CD4-positive, alpha-beta T cell (primary cell): ENCODE measurements around the gene COL5A1. TPM values are rescaled to one million over a fixed set of nuclear protein-coding genes. Genes with fewer than 3 reads are reported as not detected.

Experiments used
- ATAC-seq: fragments of 200-7000 bp; cut with Tn5 transposase; one replicate; pipeline ENCODE4 v1.10.0; 2022; ENCODE audit warnings: mild to moderate bottlenecking; ENCODE audit not compliant: poor library complexity
- CTCF ChIA-PET: fragments of 350-600 bp; sonication (Branson Sonifier 250); formaldehyde crosslinking; loops from one replicate; lab custom pipeline; 2021; ENCODE audit warnings: antibody characterized with exemption, inconsistent platforms; lab: Charles Lee
- POLR2A ChIA-PET: fragments of 350-600 bp; sonication (Branson Sonifier 250); formaldehyde crosslinking; loops from one replicate; lab custom pipeline; 2021; ENCODE audit warnings: antibody characterized with exemption, inconsistent platforms; lab: Charles Lee
- DNase-seq, 14 experiments: peaks; one replicate each; pipeline ENCODE4 v3.0.0-alpha.2; 2013 to 2020; ENCODE audit warnings: mixed read lengths in 2 of 14
- H3K27ac ChIP-seq, 2 donors: one replicate each; pipeline versions ENCODE4 v1.5.1 to v1.7.0; 2013; ENCODE audit warnings: low read length in 2 of 2, low read depth in 1 of 2, mild to moderate bottlenecking in 1 of 2
- H3K27me3 ChIP-seq, 2 experiments: 1 replicate in 1 of 2; 2 replicates in 1 of 2; pipeline versions ENCODE4 v1.6.1 to v1.7.0; 2013; ENCODE audit warnings: low read length in 2 of 2, control low read depth in 1 of 2, mild to moderate bottlenecking in 1 of 2, moderate library complexity in 1 of 2; ENCODE audit not compliant: insufficient read depth in 2 of 2, control insufficient read depth in 1 of 2
- H3K36me3 ChIP-seq: one replicate; pipeline ENCODE4 v1.6.1; 2013; ENCODE audit warnings: low read length, control low read depth; ENCODE audit not compliant: insufficient read depth
- H3K4me1 ChIP-seq: one replicate; pipeline ENCODE4 v1.6.1; 2013; ENCODE audit warnings: low read length, control low read depth; ENCODE audit not compliant: insufficient read depth
- H3K4me3 ChIP-seq: one replicate; pipeline ENCODE4 v1.5.1; 2013; ENCODE audit warnings: mild to moderate bottlenecking, low read length, moderate library complexity
- H3K9me3 ChIP-seq, 2 experiments: 1 replicate in 1 of 2; 2 replicates in 1 of 2; pipeline versions ENCODE4 v1.6.1 to v1.7.0; 2013; ENCODE audit warnings: low read length in 2 of 2, mild to moderate bottlenecking in 2 of 2, control low read depth in 1 of 2, moderate library complexity in 1 of 2; ENCODE audit not compliant: control insufficient read depth in 1 of 2, insufficient read depth in 1 of 2
- H3K27ac Mint-ChIP-seq: one replicate; pipeline ENCODE4 v1.8.0; 2020; ENCODE audit warnings: mixed read lengths
- H3K27me3 Mint-ChIP-seq: one replicate; pipeline ENCODE4 v1.8.0; 2021; ENCODE audit warnings: mixed read lengths
- H3K36me3 Mint-ChIP-seq: one replicate; pipeline ENCODE4 v1.8.0; 2021; ENCODE audit warnings: low read depth, mixed read lengths
- H3K4me1 Mint-ChIP-seq: one replicate; pipeline ENCODE4 v1.8.0; 2021; ENCODE audit warnings: low read depth, mixed read lengths
- H3K4me3 Mint-ChIP-seq: one replicate; pipeline ENCODE4 v1.8.0; 2020; ENCODE audit warnings: mild to moderate bottlenecking, mixed read lengths
- H3K9me3 Mint-ChIP-seq: one replicate; pipeline ENCODE4 v1.8.0; 2020; ENCODE audit warnings: mixed read lengths
- CTCF ChIP-seq: fragments of 200-600 bp; IDR thresholded peaks from one replicate; pipeline ENCODE4 v1.8.0; 2022; ENCODE audit warnings: antibody characterized with exemption, mild to moderate bottlenecking
- intact Hi-C, 2 experiments: fragments of 100-400 bp; cut with DNase I in 1 of 2; cut with micrococcal nuclease in 1 of 2; formaldehyde crosslinking; loops; one replicate each; pipeline versions ENCODE4 v1.15.1 to v1.9.0; 2023 to 2025; cut with DNase I, micrococcal nuclease
- total RNA-seq, 174 experiments: library from RNA in 2 of 174; stranded (reverse) in 2 of 174; gene quantifications; one replicate each; pipeline ENCODE4 v1.2.3 and lab custom pipeline; 2021 to 2026

COL5A1 gene
- total RNA-seq, 2 experiments from 2014 or later: 0.41 to 0.50 TPM

GRCh38 chr9:134658378-134658955 lies 16.9 kb downstream of the COL5A1 start:
- POLR2A ChIA-PET: no interaction called here

GRCh38 chr9:134659688-134660131 lies 18.1 kb downstream of the COL5A1 start:
- H3K27me3 ChIP-seq: no peaks in the 10 kb centered on the region
- TF ChIP-seq CTCF: no peak
- H3K9me3 Mint-ChIP-seq: peaks cover 3% of the 10 kb centered on the region
- DNase-seq: no peak
- ATAC-seq: no peak
- H3K4me1 ChIP-seq: no peaks in the 10 kb centered on the region
- ChIA-PET POLR2A (no interaction called here), CTCF (no interaction called here)
- no peak overlapping the region for H3K4me3 Mint-ChIP-seq
- H3K36me3 ChIP-seq: no peaks in the 10 kb centered on the region
- no peak overlapping the region for H3K4me3 ChIP-seq
- peaks cover 11 to 25% of the 10 kb centered on the region in 2 experiments for H3K9me3 ChIP-seq
- H3K27me3 Mint-ChIP-seq: no peaks in the 10 kb centered on the region
- no peak overlapping the region for H3K27ac Mint-ChIP-seq
- no peak overlapping the region for H3K27ac ChIP-seq
- intact Hi-C loops: no loop called here
- H3K36me3 Mint-ChIP-seq: no peaks in the 10 kb centered on the region
- no peaks in the 10 kb centered on the region for H3K4me1 Mint-ChIP-seq

More at GRCh38 chr9:134658378-134658955, 16.9 kb downstream of the COL5A1 start:
- H3K9me3 Mint-ChIP-seq: peaks cover 3% of the 10 kb centered on the region
- no peaks in the 10 kb centered on the region for H3K4me1 Mint-ChIP-seq
- H3K27me3 Mint-ChIP-seq: no peaks in the 10 kb centered on the region
- ATAC-seq (no peak), DNase-seq (no peak)
- Histone ChIP-seq H3K4me1 (no peaks in the 10 kb centered on the region), H3K36me3 (no peaks in the 10 kb centered on the region), H3K27ac (no peak overlapping the region), H3K4me3 (no peak overlapping the region), H3K27me3 (no peaks in the 10 kb centered on the region), H3K9me3 (peaks cover 11 to 25% of the 10 kb centered on the region in 2 experiments)
- H3K36me3 Mint-ChIP-seq: no peaks in the 10 kb centered on the region
- CTCF ChIA-PET: no interaction called here
- H3K27ac Mint-ChIP-seq: no peak overlapping the region
- intact Hi-C loops: no loop called here
- H3K4me3 Mint-ChIP-seq: no peak overlapping the region
- TF ChIP-seq CTCF: no peak

GRCh38 chr9:134660407-134660806 lies 18.8 kb downstream of the COL5A1 start:
- intact Hi-C loops: no loop called here
- Mint-ChIP-seq H3K27ac (no peak overlapping the region), H3K27me3 (no peaks in the 10 kb centered on the region), H3K4me1 (no peaks in the 10 kb centered on the region), H3K4me3 (no peak overlapping the region), H3K36me3 (no peaks in the 10 kb centered on the region), H3K9me3 (peaks cover 3% of the 10 kb centered on the region)
- CTCF ChIA-PET: no interaction called here
- POLR2A ChIA-PET: no interaction called here
- H3K4me1 ChIP-seq: no peaks in the 10 kb centered on the region
- peak; percentile 18 for TF ChIP-seq CTCF
- no peaks in the 10 kb centered on the region for H3K36me3 ChIP-seq
- ATAC-seq: no peak
- no peak for DNase-seq
- H3K4me3 ChIP-seq: no peak overlapping the region
- H3K9me3 ChIP-seq: peaks cover 11 to 25% of the 10 kb centered on the region in 2 experiments
- H3K27ac ChIP-seq: no peak overlapping the region
- H3K27me3 ChIP-seq: no peaks in the 10 kb centered on the region
